ENCODE results near the gene ATOSB. TPM values are rescaled to one million over a fixed set of nuclear protein-coding genes. Genes with fewer than 3 reads are reported as not detected.

Gene ATOSB
- total and polyA plus RNA-seq, 2 experiments from 2014 or later: 16.1 to 18.3 TPM

DNA sequence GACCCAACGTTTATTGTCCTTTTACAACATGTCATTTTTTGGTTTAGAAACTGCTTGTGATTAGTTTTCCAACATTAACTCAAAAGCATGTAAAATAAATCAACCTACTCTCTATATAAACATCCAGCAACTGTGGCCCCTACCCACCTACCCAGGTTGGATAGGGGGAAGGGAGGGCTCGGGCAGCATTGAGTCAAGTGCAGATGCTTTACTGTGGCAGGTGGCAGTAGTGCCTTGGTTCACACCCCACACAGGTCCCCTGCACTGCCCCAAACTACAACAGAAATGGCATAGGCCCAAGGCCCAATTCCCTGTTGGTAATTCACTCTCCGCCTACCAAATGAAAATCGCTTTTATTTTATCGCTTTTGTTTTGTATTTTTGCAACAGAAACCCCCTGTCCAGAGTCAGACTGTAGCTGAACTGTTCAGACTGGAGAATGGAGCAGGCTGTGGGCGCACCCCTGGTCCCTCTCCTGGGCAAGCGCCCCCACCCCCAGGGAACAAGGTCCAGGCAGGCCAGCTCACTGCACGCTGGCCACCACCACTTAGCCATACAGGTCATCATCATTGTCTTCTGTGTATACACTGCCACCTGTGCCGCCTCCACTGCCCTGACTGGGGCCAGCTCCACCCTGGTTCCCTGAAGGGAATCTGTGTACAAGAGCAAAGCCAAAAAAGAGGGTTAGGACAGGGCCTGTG, 58.9 kb downstream of the ATOSB start:
- no peak overlapping the region for H2AFZ ChIP-seq
- H3K27me3 ChIP-seq: no peaks in the 10 kb centered on the region
- no peaks in the 10 kb centered on the region for H3K9me2 ChIP-seq (replicated peaks; ENCODE audit: insufficient read depth)
- TF ChIP-seq EZH2phosphoT487 (IDR thresholded peaks at IDR 0.05; ENCODE audit: low read depth, severe bottlenecking, unreplicated experiment) (no peak), EZH2 (IDR thresholded peaks at IDR 0.05; ENCODE audit: borderline replicate concordance) (no peak)
- TF ChIP-seq, protein P1, sequence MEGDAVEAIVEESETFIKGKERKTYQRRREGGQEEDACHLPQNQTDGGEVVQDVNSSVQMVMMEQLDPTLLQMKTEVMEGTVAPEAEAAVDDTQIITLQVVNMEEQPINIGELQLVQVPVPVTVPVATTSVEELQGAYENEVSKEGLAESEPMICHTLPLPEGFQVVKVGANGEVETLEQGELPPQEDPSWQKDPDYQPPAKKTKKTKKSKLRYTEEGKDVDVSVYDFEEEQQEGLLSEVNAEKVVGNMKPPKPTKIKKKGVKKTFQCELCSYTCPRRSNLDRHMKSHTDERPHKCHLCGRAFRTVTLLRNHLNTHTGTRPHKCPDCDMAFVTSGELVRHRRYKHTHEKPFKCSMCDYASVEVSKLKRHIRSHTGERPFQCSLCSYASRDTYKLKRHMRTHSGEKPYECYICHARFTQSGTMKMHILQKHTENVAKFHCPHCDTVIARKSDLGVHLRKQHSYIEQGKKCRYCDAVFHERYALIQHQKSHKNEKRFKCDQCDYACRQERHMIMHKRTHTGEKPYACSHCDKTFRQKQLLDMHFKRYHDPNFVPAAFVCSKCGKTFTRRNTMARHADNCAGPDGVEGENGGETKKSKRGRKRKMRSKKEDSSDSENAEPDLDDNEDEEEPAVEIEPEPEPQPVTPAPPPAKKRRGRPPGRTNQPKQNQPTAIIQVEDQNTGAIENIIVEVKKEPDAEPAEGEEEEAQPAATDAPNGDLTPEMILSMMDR (IDR thresholded peaks at IDR 0.05; ENCODE audit: poor library complexity): no peak
- H3K4me3 ChIP-seq: no peak overlapping the region
- H3K27ac ChIP-seq: no peak overlapping the region
- no peaks in the 10 kb centered on the region for H3K9me3 ChIP-seq (ENCODE audit: low read depth)
- peaks cover 6% of the 10 kb centered on the region for H3K36me3 ChIP-seq (replicated peaks; ENCODE audit: insufficient read depth, low read depth)
- no peaks in the 10 kb centered on the region for H3K79me2 ChIP-seq
- no peaks in the 10 kb centered on the region for H3K4me1 ChIP-seq (ENCODE audit: insufficient read depth)
- no peak overlapping the region for H3K4me2 ChIP-seq
- no peak for DNase-seq (ENCODE audit: low spot score)
- peaks cover 4% of the 10 kb centered on the region for H4K20me1 ChIP-seq (ENCODE audit: insufficient read depth, poor library complexity, severe bottlenecking)
- 93% methylated on average over 9 of the region's 9 CpGs for WGBS (ENCODE audit: low lambda C conversion rate, missing lambda C conversion rate)

DNA sequence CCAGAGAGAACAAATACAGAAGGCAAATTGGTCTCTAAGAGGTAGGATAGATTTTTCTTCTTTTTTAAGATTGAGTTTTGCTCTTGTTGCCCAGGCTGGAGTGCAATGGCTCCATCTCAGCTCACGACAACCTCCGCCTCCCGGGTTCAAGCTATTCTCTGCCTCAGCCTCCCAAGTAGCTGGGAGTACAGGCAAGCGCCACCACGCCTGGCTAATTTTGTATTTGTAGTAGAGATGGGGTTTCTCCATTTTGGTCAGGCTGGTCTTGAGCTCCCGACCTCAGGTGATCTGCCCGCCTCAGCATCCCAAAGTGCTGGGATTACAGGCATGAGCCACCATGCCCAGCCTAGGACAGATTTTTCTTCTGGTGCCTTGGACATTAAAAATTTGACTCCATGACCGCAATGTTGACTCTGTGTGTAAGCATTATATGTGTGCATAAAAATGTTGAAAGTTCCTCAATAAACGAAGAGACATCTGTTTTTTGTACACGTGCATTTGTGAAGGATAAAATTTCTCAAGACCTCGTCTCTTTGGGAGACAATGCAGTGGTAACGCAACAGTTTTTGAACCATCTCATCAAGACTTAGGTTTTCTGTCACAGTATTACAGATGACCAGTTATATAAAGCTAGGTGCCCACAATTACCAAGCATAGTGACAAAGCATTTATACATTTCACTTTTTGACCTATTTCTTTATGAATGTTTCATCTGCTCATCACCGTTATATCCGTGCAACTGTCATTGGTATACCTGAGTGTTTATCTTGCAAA, 60.6 kb downstream of the ATOSB start:
- Histone ChIP-seq H3K4me1 (ENCODE audit: insufficient read depth) (no peaks in the 10 kb centered on the region), H2AFZ (no peak overlapping the region), H3K4me3 (no peak overlapping the region), H3K27ac (no peak overlapping the region), H3K79me2 (no peaks in the 10 kb centered on the region), H3K9me2 (replicated peaks; ENCODE audit: insufficient read depth) (no peaks in the 10 kb centered on the region), H3K9me3 (ENCODE audit: low read depth) (no peaks in the 10 kb centered on the region), H4K20me1 (ENCODE audit: insufficient read depth, poor library complexity, severe bottlenecking) (peaks cover 4% of the 10 kb centered on the region), H3K36me3 (replicated peaks; ENCODE audit: insufficient read depth, low read depth) (no peaks in the 10 kb centered on the region), H3K4me2 (no peak overlapping the region), H3K27me3 (no peaks in the 10 kb centered on the region)
- TF ChIP-seq EZH2 (IDR thresholded peaks at IDR 0.05; ENCODE audit: borderline replicate concordance) (no peak), EZH2phosphoT487 (IDR thresholded peaks at IDR 0.05; ENCODE audit: low read depth, severe bottlenecking, unreplicated experiment) (no peak)
- TF ChIP-seq, protein P1 (IDR thresholded peaks at IDR 0.05; ENCODE audit: poor library complexity): no peak
- 95% methylated on average over 14 of the region's 14 CpGs for WGBS (ENCODE audit: low lambda C conversion rate, missing lambda C conversion rate)
- DNase-seq (ENCODE audit: low spot score): no peak

DNA sequence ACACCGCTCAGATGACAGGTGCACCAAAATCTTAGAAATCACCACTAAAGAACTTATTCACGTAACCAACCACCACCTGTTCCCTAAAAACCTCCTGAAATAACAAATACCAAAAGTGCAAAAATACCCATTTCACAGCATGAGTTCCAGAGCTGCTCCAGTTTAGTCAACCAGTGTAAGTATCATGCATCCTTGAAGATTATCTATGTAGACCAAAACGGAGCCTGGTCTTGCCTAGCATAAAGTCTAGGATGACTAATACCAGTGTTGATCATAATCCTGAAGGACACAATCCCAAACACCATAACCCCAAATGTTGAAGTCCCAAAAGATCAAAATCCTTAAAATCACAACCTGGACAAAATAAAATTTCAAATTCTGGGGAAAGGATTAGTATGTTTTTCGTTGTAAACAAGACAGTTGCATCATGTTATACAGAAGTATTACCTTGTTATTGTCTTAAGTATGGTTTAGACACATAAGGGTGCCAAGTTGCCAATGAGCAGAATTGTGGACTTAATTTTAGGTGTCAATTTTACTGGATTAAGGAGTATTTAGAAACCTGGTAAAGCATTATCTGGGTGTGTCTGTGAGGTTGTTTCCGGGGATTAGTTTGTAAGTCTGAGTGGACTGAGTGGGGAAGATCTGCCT, 61.4 kb downstream of the ATOSB start:
- no peak overlapping the region for H2AFZ ChIP-seq
- H3K9me2 ChIP-seq (replicated peaks; ENCODE audit: insufficient read depth): no peaks in the 10 kb centered on the region
- no peak overlapping the region for H3K4me3 ChIP-seq
- H3K27me3 ChIP-seq: no peaks in the 10 kb centered on the region
- H3K36me3 ChIP-seq (replicated peaks; ENCODE audit: insufficient read depth, low read depth): no peaks in the 10 kb centered on the region
- H4K20me1 ChIP-seq (ENCODE audit: insufficient read depth, poor library complexity, severe bottlenecking): peaks cover 4% of the 10 kb centered on the region
- DNase-seq (ENCODE audit: low spot score): no peak
- H3K9me3 ChIP-seq (ENCODE audit: low read depth): no peaks in the 10 kb centered on the region
- H3K27ac ChIP-seq: no peak overlapping the region
- TF ChIP-seq, protein P1 (IDR thresholded peaks at IDR 0.05; ENCODE audit: poor library complexity): no peak
- no peaks in the 10 kb centered on the region for H3K79me2 ChIP-seq
- no peaks in the 10 kb centered on the region for H3K4me1 ChIP-seq (ENCODE audit: insufficient read depth)
- no peak overlapping the region for H3K4me2 ChIP-seq
- 58% methylated on average over 5 of the region's 5 CpGs for WGBS (ENCODE audit: low lambda C conversion rate, missing lambda C conversion rate)

Other genes with a start within 250 kb of the ATOSB start
- 0.08 and 0.67 TPM in 2 replicates for gene PHF24, start 157.6 kb downstream of the ATOSB start, total RNA-seq
- 0.06 and 0.11 TPM in 2 replicates for gene PHF24, start 157.6 kb downstream of the ATOSB start, polyA plus RNA-seq
- 7.6 and 8.2 TPM in 2 replicates for gene DNAJB5, start 126.1 kb downstream of the ATOSB start, total RNA-seq
- 6.0 and 7.0 TPM in 2 replicates for gene DNAJB5, start 126.1 kb downstream of the ATOSB start, polyA plus RNA-seq
- gene VCP, start 43.2 kb downstream of the ATOSB start, total RNA-seq: 234 and 250 TPM in 2 replicates
- gene VCP, start 43.2 kb downstream of the ATOSB start, polyA plus RNA-seq: 259 and 284 TPM in 2 replicates
- gene FANCG, start 35.9 kb downstream of the ATOSB start, total RNA-seq: 13.4 and 38.2 TPM in 2 replicates
- 15.3 and 15.8 TPM in 2 replicates for gene FANCG, start 35.9 kb downstream of the ATOSB start, polyA plus RNA-seq
- 22.1 and 22.5 TPM in 2 replicates for gene PIGO, start 19.3 kb downstream of the ATOSB start, total RNA-seq
- 39.1 and 41.4 TPM in 2 replicates for gene PIGO, start 19.3 kb downstream of the ATOSB start, polyA plus RNA-seq
- gene STOML2, start 12.7 kb downstream of the ATOSB start, total RNA-seq: 84.0 and 98.0 TPM in 2 replicates
- gene STOML2, start 12.7 kb downstream of the ATOSB start, polyA plus RNA-seq: 120 TPM in 2 replicates
- 24.3 and 24.5 TPM in 2 replicates for gene UNC13B, start 46.1 kb upstream of the ATOSB start, total RNA-seq
- 7.1 and 10.4 TPM in 2 replicates for gene UNC13B, start 46.1 kb upstream of the ATOSB start, polyA plus RNA-seq

Measured in hepatocyte (in vitro differentiated cells).